ENCODE data around the gene SDR39U1.
A peak's percentile ranks its signal among the peaks of the same experiment; 100 is the strongest.

Gene SDR39U1

GRCh38 chr14:24428628-24429394 is 13.8 kb downstream of the SDR39U1 start:
- DNase-seq, result no peak

- no peak for DNase-seq
These were observed 14.8 kb downstream of the SDR39U1 start for GRCh38 chr14:24427537-24428508.

DNA sequence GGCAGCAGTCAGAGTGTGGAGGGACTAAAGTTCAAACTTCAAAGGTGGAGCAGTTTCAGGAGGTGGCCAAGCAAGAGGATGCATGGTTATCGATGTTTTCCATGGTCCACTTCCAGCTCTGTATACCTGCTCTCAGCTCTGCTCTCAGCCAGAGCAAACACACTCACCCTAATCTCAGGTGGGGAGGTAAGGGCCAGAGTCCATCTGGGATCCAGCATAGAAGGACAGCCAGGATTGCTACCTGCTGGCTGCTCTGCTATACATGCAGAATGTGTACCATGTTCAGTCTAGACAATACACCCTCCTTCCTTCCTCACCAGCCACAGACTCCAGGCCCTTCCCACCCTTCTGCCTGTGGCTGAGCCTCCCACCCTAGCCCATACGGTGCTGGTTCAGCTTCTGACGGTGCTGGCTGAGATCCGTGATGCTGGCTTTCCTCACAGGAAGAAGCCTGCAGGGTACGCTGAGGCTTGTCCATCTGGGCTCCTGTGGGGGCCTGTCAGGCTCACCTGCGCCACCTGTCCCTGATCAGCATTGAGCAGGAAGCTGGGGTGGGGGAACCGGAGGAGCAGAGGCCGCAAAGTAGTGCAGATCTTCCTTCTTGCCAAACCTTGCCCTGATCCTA is 15.6 kb downstream of the SDR39U1 start:
- DNase-seq, result peak; percentile 29

- DNase-seq, result no peak
These were observed 16.2 kb downstream of the SDR39U1 start for GRCh38 chr14:24426150-24426911.

GRCh38 chr14:24425704-24426103 is 16.9 kb downstream of the SDR39U1 start:
- DNase-seq, result peak; percentile 46

- DNase-seq, result no peak
These were observed 19.6 kb downstream of the SDR39U1 start for GRCh38 chr14:24422694-24423601.

- DNase-seq, result peak; percentile 30
These were observed 20.3 kb downstream of the SDR39U1 start for GRCh38 chr14:24422261-24422660.

DNA sequence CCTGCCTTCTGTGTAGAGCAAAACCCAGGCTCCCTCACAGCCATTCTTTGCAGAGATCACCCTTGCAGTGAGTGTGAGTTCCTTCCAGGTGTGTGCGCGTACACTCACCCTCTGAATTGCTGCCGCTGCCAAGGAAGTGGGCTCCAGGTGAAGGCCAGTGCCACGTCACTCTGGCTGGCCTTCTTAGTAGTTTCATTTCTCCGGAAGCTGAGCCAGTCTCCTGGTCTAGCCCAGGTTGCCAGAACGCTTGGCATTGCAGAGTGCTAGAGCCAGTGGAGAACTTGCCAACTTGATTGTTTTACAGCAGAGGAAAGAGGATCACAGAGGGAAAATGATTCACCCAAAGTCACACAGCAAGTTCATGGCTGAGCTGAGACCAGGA is 24.1 kb downstream of the SDR39U1 start:
- DNase-seq, result no peak

- no peak for DNase-seq
These were observed 24.6 kb downstream of the SDR39U1 start for GRCh38 chr14:24417832-24418491.

- DNase-seq, result no peak
These were observed 25.5 kb downstream of the SDR39U1 start for GRCh38 chr14:24416932-24417619.

GRCh38 chr14:24416254-24416931 is 26.2 kb downstream of the SDR39U1 start:
- no peak for DNase-seq

DNA sequence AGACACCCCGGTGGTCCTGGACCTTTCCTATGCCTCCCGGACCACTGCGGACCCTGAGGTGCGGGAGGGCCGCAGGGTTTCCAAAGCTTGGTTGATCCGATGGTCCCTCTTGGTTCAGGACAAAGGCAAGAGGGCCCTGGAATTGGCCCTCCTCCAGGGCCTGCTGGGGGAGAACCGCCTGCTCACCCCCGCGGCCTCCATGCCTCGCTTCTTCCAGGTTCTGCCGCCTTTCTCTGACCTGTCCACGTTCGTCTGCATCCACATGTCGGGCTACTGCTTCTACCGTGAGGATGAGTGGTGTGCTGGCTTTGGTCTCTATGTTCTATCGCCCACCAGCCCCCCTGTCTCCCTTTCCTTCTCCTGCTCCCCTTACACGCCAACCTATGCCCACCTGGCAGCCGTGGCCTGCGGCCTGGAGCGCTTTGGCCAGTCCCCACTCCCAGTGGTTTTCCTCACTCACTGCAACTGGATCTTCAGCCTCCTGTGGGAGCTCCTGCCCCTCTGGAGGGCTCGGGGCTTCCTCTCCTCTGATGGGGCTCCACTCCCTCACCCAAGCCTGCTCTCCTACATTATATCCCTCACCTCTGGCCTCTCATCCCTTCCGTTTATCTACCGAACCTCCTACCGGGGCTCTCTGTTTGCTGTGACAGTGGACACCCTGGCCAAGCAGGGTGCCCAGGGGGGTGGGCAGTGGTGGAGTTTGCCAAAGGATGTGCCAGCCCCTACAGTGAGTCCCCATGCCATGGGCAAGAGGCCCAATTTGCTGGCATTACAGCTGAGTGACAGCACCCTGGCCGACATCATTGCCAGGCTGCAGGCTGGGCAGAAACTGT is 26.9 kb downstream of the SDR39U1 start:
- no peak for DNase-seq

- DNase-seq, result no peak
These were observed 27.7 kb downstream of the SDR39U1 start for GRCh38 chr14:24414732-24415420.

DNA sequence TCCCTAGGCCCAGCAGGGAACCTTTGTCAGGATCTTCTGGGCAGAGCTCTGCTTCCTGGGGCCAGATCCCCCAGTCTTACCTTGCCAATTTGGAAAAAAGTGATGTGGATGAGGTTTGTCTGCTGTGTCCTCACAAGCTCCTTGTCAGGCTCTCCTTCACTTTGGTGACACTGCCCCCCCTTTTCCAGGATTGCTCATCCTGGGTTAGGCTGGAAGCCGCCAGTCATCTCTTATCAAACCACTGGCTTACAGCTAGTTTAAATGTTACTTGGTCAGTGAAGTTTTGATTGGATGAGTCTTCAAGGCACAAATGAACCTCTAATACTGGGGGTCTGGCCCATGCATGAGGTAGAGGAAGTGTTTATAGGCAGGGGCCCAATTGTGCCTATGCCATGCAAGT is 28.5 kb downstream of the SDR39U1 start:
- no peak for DNase-seq

DNA sequence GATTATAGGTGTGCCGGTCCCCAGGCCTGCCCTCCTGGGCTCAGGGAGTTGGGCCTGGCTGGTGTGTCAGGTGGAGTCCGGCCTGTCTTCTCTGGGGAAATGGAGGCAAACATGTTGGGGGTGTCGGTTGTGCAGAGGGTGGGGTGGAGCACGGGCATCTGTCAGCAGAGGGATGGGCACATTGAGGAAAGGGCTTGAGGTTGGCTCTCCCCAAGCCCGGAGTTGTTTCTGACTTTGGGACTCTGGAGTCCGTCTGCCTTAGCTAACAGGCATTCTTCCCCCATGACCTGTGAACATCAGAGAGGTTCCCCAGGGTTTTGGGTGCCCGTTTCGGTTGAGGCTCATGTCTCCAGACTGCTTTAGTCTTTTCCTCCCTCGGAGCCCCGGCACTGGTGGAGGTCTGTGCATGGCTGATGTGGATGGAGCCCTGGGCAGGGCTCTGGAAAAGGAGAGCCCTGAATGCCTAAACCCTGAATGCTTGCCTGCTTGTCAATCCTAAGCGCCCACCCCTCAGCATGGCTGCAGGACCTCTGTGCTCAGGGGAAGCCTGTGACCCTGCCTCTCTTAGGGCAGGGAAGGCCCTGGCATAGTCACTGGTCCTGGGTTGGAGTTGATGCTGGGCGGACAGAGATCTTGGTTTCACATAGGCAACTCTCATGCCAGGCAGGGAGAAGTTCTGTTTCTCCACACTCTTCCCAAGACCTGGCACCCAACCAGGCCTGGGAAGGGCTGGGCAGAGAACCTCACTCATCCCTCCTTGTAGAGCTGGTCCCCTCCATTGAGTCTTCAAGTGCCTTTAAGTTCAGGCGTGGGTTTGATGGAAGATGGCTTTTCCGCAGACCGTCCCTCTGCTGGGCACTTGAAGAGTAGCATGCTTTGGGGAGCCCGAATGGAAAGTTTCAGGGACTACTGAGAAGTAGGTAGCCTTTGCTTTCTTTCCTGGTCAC is 30.9 kb downstream of the SDR39U1 start:
- DNase-seq, result peak; percentile 50

GRCh38 chr14:24409956-24410355 is 32.6 kb downstream of the SDR39U1 start:
- DNase-seq, result no peak

GRCh38 chr14:24409192-24409591 is 33.4 kb downstream of the SDR39U1 start:
- no peak for DNase-seq
